LNCaP clone FGC (cell line): ENCODE results near the gene CCM2.

Source experiments
- DNase-seq: peaks from one replicate; pipeline ENCODE4 v3.0.0-alpha.2; 2011; ENCODE audit warnings: low read depth
- H3K4me3 ChIP-seq: 2 replicates; pipeline ENCODE4 v1.5.1; 2011; ENCODE audit warnings: mild to moderate bottlenecking, low read depth, low read length, control low read depth
- TF ChIP-seq, protein P1 (sequence below): IDR thresholded peaks from 2 replicates; pipeline ENCODE4 v1.5.1; 2012; ENCODE audit warnings: mild to moderate bottlenecking; ENCODE audit not compliant: control insufficient read depth, insufficient read depth; ENCODE audit errors: extremely low read depth

CCM2 gene

DNA sequence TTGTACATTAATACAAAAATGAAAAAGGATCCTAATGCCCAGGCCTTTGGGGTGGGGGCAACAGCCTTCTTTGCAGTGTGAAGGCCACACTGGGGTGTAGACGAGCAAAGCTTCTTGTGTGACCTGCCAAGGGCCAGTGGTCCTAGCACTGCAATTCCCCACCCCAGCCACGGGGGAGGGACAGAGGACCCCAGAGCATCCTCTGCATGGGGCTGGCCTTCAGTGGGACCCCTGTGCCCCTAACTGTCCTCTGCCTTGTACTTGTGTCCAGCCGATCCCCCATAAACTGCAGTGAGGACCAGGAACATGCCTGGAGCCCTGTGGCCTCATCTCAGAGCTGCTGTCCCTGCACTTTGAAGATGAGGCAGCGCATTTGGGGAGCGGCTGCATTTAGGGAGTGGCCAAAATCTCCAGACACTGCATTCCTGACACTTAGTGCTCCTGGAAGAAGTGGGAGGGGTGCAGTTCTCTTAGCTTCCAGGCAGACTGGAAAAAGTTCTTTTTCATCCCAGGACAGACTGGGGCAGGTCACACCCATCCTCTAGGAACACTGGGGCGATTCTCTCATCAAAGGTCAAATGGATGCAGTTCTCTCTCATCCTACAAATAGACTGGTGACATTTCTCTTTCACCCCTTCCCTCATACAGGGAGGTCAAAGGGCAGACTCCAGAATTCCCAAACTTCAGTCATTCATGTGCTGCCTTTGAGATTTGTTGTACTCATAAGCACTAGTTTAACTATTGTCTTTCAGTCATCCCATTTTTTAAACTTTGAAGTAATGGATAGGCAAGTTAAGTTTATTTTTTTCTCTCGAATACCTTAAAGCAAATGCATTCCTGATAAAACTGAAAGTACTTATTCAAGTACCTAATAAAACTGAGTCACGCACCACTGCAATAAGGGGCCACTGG lies 20.3 kb upstream of the CCM2 start:
- no peak for DNase-seq
- no peak overlapping the region for H3K4me3 ChIP-seq
- TF ChIP-seq, protein P1, sequence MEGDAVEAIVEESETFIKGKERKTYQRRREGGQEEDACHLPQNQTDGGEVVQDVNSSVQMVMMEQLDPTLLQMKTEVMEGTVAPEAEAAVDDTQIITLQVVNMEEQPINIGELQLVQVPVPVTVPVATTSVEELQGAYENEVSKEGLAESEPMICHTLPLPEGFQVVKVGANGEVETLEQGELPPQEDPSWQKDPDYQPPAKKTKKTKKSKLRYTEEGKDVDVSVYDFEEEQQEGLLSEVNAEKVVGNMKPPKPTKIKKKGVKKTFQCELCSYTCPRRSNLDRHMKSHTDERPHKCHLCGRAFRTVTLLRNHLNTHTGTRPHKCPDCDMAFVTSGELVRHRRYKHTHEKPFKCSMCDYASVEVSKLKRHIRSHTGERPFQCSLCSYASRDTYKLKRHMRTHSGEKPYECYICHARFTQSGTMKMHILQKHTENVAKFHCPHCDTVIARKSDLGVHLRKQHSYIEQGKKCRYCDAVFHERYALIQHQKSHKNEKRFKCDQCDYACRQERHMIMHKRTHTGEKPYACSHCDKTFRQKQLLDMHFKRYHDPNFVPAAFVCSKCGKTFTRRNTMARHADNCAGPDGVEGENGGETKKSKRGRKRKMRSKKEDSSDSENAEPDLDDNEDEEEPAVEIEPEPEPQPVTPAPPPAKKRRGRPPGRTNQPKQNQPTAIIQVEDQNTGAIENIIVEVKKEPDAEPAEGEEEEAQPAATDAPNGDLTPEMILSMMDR = no peak

DNA sequence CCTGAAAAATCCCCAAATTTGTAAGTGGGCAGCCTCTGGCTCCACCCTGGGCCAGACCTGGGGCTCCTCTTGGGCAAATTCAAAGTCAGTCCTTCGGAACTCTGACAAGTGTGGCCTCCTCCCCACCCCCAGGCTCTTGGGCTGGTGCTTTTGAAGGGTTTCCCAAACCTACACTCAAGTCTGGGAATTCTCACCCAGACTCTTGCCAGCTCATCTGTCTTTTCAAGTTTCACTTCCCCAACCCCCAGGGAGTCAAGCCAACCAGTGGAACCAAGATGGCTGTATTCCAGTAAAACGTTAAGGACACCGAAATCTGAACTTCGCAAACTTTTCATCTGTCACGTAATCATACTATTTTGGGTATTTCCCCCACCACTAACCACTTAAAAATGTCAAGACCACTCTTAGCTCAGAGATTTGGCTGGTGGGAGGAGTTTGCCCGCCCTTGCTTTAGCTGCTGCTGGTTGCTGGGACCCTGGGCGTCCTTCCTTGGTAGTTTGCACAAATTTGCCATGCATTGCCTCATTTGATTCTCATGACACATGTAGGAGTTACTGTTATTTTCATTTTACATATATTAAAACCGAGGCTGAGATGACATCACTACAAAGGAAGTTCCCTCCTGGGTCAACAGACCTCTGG lies 19.5 kb upstream of the CCM2 start:
- H3K4me3 ChIP-seq = no peak overlapping the region
- TF ChIP-seq, protein P1 = no peak
- DNase-seq = no peak

DNA sequence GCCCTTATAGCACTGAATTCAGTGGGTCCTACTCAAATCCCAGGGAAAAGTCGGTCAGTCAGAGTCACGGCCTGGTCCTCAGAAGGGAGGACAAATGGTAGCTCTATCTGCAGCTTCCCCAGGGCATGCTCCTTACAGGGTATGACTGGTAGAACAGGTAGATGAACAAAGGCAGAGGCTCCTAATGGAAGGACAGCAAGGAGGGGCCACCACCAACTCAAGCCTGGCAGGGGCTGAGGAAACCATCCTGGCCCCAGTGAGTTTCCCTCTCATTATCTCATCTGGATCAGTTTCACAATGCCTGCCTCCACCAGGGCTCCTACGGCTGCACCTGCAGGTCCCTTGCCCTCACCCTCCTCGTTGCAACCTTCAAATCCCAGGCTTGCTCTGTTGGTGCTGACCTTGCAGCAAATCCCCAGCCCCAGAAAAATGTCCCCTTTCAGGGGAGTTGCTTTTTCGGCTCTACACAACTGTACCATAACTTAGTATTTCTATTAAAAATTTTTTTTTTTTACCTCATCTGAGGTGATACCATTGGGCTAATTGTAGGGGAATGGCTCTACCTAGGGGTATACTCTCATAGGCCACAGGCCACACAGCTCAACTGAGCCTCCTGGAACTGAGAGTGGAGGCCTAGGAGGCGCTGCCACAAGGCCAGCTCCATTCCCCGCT lies 18.8 kb upstream of the CCM2 start:
- H3K4me3 ChIP-seq = no peak overlapping the region
- no peak for DNase-seq
- TF ChIP-seq, protein P1 = no peak

DNA sequence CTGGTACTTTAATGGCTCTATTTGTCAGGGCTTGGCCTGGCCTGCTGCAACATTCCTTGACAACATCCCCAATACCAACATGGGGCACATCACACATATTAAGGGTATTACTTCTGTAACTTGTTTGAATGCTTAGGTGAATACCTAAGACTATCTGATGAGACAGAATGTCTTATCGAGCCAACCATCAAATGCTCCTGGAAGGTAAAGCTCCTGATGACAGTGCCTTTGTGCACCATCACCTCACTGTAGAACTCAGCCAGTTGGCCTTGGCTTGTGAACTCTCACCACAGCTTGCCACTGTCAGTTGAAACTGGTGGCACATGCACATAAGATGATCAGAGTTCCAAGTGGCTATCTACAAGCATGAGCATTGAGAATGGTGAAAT lies 17.5 kb upstream of the CCM2 start:
- no peak overlapping the region for H3K4me3 ChIP-seq
- TF ChIP-seq, protein P1 = no peak
- no peak for DNase-seq

DNA sequence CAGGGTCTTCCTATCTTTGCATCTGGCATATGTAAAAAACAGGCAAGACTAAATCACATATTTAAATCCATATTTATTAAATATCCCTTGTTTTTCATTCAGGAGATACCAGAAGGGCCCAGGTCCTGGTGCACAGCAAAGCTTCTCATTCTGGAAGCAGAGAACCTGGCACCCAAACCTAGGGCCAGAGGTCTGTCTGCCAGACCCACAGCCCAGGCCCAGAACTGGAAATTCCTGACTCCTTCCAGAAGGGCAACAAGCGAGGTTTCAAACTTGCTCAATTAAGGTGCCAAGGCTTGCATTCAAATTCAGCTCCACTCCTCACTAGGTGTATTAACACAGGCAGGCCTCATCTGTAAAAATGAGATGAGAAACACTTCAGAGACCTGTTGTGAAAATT lies 17.0 kb upstream of the CCM2 start:
- H3K4me3 ChIP-seq = no peak overlapping the region
- TF ChIP-seq, protein P1 = no peak

DNA sequence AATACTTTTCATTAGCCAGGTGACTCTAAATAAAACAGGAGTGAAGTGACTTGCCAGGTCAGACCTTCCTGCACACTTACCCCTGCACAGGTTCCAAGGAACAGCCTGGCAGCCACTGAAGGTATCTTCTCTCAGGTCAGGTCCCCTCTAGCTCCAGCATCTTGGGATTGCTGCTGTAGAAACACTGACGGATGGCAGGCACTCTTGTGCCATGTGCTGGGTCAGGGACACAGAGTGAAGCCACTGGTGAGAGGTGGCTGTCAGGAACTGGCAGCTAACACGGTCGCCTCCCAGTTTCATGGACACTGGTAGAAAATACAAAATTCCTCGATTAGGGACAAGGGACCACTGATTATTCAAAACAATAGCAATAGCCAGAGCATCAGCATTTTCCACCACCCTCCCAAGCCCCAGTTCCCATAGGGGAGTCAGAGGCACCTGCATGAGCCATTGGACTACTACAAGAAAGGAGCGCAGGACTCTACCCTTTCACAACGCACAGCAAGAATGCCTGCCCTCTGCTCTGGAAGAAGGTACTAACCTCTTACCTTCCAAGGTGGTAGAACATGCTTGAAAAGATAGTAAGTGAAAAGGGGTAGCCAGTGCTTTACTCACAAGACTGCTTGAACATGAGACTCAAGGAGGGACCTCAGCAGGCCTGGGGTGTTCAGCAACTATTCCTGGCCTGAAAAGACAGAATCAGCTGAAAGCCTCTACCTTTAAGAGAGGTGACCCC lies 16.1 kb upstream of the CCM2 start:
- H3K4me3 ChIP-seq = peak overlapping the region; percentile 90

More for the DNA sequence above, 17.0 kb upstream of the CCM2 start:
- DNase-seq = no peak

More for the DNA sequence above, 16.1 kb upstream of the CCM2 start:
- TF ChIP-seq, protein P1 = no peak
- no peak for DNase-seq
